ENCODE measurements around the gene TCP11. TPM values are rescaled to one million over a fixed set of nuclear protein-coding genes. Genes with fewer than 3 reads are reported as not detected.

TCP11 gene
- total RNA-seq, 1 experiment from 2014 or later: not detected

GRCh38 chr6:35069262-35069661 is 71.9 kb downstream of the TCP11 start:
- WGBS (ENCODE audit: extremely low coverage, insufficient read length, low lambda C conversion rate): no CpG with 5 or more reads among the region's 2 CpGs
- no peaks in the 10 kb centered on the region for H4K20me1 ChIP-seq (ENCODE audit: control insufficient read depth, insufficient read depth, insufficient read length)
- H2AK5ac ChIP-seq (ENCODE audit: insufficient read length, low read length): no peak overlapping the region
- no peak overlapping the region for H3K4ac ChIP-seq (ENCODE audit: low read depth, low read length)
- H3K27ac ChIP-seq (ENCODE audit: insufficient read length, low read depth, low read length): no peak overlapping the region
- H2BK120ac ChIP-seq (ENCODE audit: low read depth, low read length, poor library complexity, severe bottlenecking): no peak overlapping the region
- H2AFZ ChIP-seq (ENCODE audit: low read length): no peak overlapping the region
- H3K56ac ChIP-seq (ENCODE audit: insufficient read length, low read depth, low read length): no peak overlapping the region
- peaks cover 32 to 55% of the 10 kb centered on the region in 2 experiments for H3K4me1 Mint-ChIP-seq
- H2BK5ac ChIP-seq (ENCODE audit: insufficient read length, low read length): no peak overlapping the region
- H3K14ac ChIP-seq (ENCODE audit: insufficient read depth, low read length): no peak overlapping the region
- H2BK20ac ChIP-seq (ENCODE audit: low read depth, low read length, poor library complexity, severe bottlenecking): no peak overlapping the region
- H3K27me3 ChIP-seq (ENCODE audit: insufficient read depth, low read length): no peaks in the 10 kb centered on the region
- H3K9me3 Mint-ChIP-seq: no peaks in the 10 kb centered on the region; a peak in 1 of 5 replicates
- no peak for TF ChIP-seq CTCF (conservative IDR thresholded peaks at IDR 0.05)
- H3T11ph ChIP-seq (ENCODE audit: low read length): no peak overlapping the region
- H3K4me2 ChIP-seq (ENCODE audit: insufficient read depth, insufficient read length, low read length): no peak overlapping the region
- H4K91ac ChIP-seq (ENCODE audit: insufficient read length, low read depth, low read length): no peak overlapping the region
- no peaks in the 10 kb centered on the region for H3K9me3 ChIP-seq (ENCODE audit: control insufficient read depth, low read depth, low read length)
- H4K8ac ChIP-seq (replicated peaks; ENCODE audit: insufficient read length, low read depth, low read length): no peak overlapping the region
- H3K79me2 ChIP-seq (ENCODE audit: insufficient read depth, low read length): no peaks in the 10 kb centered on the region
- no peak overlapping the region for H3K27ac Mint-ChIP-seq
- H3K27me3 Mint-ChIP-seq (ENCODE audit: low read depth): no peaks in the 10 kb centered on the region
- H3K9ac ChIP-seq (ENCODE audit: extremely low read depth, insufficient read length, low read length): no peak overlapping the region
- H3K79me1 ChIP-seq (ENCODE audit: insufficient read depth, low read depth, low read length, poor library complexity, severe bottlenecking): no peaks in the 10 kb centered on the region
- no peak overlapping the region for H3K4me3 Mint-ChIP-seq
- no peak overlapping the region for H2BK12ac ChIP-seq (ENCODE audit: insufficient read length, low read depth, low read length)
- DNase-seq: no peak
- no peaks in the 10 kb centered on the region; the same call in 1 of the 2 replicates for H3K4me1 ChIP-seq (ENCODE audit: insufficient read depth, low read length)
- H3K18ac ChIP-seq (ENCODE audit: insufficient read length, low read depth, low read length): no peak overlapping the region
- no peak overlapping the region for H3K23ac ChIP-seq (ENCODE audit: insufficient read length, low read depth, low read length)
- H3K23me2 ChIP-seq (ENCODE audit: insufficient read length, low read depth, low read length, poor library complexity, severe bottlenecking): no peaks in the 10 kb centered on the region
- H2BK15ac ChIP-seq (ENCODE audit: low read depth, low read length): no peak overlapping the region
- peaks cover 0 to 9% (median 3%) of the 10 kb centered on the region in 3 experiments; a peak in 4 of 7 replicates for H3K36me3 Mint-ChIP-seq (ENCODE audit: insufficient read depth in 1 of 3, low read depth in 3 of 3)
- H4K5ac ChIP-seq (ENCODE audit: insufficient read length, low read depth, low read length): no peak overlapping the region
